Inflammatory macrophage (primary cell): ENCODE data around the gene SNAPIN.
"Not testable (repeated sequence)": the region's sequence is repeated elsewhere in the genome, so short reads cannot be mapped to it uniquely, and the experiment has no call there.

Experiments used
- DNase-seq, 2 donors: peaks; one replicate each; pipeline ENCODE4 v3.0.0-alpha.2; 2020 to 2022

The SNAPIN gene

GRCh38 chr1:153626904-153627714, 31.4 kb upstream of the SNAPIN start, which contains the start of gene S100A13:
Gene S100A13, minus strand, starts transcription at chr1:153627505. Its CDS starts 1,033 bp downstream, at chr1:153626472.
- DNase-seq, result peak in 1 of 2 donors; percentile 51

GRCh38 chr1:153627715-153628626, 30.5 kb upstream of the SNAPIN start, which contains the start of gene S100A1:
Gene S100A1, plus strand, starts transcription at chr1:153628434. Its CDS starts 2,088 bp downstream, at chr1:153630522.
- DNase-seq, result no peak

- DNase-seq, result no peak
Measured at GRCh38 chr1:153628638-153629342, 29.7 kb upstream of the SNAPIN start.

GRCh38 chr1:153629343-153629665, 29.2 kb upstream of the SNAPIN start:
- DNase-seq, result no peak

DNA sequence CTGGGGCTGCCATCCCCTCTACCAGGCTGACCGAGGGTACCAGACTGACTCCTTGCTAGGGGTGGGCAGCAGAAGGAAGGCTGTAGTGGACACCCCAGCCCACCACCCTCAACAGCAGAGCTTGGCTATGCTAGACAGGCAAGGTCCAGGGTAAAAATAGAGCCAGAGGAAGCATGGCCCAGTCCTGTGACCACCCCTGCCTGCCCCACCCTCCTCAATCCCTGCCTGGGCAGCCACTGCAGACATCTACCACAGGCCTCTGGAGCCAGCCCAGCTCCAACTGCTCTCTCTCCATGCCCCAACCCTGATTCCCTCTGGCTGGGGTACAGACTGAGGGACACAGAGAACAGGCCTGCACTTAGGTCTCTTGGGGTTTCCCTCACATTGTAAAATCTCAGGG, 28.5 kb upstream of the SNAPIN start:
- peak in 1 of 2 donors; percentile 22 for DNase-seq

DNA sequence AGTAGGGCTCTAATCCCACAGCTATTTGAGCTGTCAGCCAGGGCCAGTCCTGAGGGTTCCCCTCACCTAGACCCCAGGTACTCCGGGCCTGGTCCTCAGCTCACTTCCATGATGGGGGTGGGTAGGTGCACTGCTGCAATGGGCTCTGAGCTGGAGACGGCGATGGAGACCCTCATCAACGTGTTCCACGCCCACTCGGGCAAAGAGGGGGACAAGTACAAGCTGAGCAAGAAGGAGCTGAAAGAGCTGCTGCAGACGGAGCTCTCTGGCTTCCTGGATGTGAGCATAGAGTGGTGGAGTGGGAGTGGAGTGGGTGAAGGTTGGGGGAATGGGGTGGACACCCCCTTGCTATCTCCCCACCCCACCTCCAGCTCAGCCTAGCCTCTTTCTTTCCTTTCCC, 28.1 kb upstream of the SNAPIN start:
- DNase-seq, result no peak

DNA sequence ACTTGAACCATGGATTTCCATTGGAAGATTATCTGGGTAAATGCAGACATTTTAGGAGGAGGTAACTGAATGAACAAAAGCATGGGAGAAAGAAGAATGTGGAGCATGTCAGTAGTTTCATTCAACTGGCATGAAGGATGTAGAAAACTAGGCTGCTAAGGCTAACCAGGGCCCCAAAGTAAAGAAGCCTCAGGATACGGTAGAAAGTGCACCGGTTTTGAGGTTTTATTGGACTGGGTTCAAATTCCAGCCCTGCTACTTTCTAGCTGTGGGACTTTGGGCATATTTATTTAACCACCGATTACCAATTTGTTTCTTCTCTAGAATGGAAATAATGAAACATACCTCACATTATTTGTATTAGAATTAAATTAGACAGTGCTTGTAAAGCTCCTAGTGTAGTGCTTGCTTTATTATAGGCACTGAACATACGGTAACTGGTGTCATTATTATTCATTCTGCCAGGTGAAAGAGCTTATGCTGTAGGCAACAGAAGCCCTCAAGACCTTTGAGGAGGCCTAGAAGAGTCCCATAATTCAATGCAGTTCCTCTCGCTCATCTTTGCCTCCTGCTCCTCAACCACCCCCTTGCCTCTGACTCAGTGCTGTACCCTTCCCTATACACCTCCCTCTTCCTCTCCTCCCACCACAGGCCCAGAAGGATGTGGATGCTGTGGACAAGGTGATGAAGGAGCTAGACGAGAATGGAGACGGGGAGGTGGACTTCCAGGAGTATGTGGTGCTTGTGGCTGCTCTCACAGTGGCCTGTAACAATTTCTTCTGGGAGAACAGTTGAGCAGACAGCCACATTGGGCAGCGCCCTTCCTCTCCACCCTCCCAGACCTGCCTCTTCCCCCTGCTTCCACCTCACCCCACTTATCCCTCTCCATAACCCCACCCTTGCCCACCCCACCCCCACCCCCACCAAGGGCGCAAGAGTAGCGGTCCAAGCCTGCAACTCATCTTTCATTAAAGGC, 27.2 kb upstream of the SNAPIN start:
- peak in 1 of 2 donors; percentile 26 for DNase-seq

- DNase-seq, result no peak
Measured at GRCh38 chr1:153633161-153633753, 25.2 kb upstream of the SNAPIN start.

DNA sequence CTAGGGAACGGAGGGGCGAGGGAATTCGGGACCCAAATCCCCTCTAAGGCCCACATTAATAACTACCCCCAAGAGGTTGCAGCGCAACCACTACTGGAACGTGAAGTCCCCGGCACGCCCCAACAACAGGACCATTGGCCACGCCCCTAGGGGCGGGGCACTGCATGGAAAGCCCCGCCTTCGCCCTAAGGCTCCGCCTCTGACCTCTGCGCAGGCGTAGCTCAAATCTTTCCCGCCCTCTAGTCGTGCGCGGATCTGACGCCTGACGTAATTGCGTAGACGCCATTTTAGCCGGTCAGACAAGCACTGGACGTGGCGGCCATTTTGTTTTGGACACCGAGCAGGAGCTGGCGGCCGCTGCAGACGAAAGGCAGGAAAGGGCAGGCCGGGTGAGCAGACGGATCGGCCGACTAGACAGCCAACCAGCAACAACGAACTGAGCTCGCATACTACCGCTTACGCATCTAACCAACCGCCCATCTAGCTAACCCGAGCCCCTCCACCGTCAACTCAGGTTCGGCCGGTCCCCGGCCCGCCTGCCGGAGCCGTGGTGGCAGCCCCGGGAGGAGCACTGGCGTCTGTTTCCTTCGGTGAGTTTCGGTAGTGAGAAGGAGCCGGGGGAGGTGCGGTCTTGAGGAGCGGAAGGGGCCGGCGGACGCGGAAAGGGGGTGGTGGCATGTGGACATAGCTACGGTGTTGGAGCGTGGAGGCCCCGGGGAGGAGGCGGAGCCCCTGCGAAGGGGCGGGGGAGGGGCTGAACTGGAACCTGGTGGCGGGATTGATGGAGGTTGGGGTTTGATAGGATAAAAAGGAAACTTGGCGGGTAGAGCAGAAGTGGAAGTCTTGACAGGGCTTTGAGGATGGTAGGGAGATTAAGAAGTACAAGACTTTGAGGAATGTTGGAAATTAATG, 24.5 kb upstream of the SNAPIN start, which contains the start of gene CHTOP:
CHTOP (plus strand) TSS at position 313 of the 912 bp plus-strand sequence. CDS start 2,523 bp downstream, outside the sequence.
- DNase-seq, result peak; percentile 99 to 100

DNA sequence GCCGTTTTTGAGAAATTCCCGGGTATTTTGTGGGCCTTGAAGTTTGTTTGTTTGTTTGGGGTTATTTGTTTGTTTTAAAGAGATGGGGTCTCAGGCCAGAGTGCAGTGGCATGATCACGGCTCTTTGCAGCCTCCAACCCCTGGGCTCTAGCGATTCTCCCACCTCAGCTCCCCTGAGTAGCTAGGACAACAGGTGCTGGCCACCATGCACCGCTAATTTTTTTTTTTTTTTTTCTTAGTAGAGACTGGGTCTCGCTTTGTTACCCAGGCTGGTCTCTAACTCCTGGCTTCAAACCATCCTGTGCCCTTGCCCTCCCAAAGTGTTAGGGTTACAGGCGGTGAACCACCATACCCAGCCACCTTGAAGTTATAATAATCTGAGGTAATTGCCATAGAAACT, 22.6 kb upstream of the SNAPIN start:
- DNase-seq, result no peak

DNA sequence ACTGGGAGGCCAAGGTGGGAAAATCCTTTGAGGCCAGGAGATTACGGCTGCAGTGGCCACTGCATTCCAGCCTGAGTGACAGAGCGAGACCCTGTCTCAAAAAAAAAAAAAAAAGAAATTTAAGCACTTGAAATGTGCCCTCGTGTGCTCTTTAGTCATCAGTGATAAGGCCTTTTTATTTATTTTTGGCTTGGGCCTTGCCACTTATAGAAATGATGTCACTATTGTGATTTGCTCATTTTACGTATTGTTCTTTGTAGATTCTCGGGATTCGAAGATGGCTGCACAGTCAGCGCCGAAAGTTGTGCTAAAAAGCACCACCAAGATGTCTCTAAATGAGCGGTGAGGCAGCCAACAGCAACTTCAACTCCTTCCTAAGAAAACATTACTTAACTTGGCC, 22.2 kb upstream of the SNAPIN start:
- DNase-seq, result no peak

DNA sequence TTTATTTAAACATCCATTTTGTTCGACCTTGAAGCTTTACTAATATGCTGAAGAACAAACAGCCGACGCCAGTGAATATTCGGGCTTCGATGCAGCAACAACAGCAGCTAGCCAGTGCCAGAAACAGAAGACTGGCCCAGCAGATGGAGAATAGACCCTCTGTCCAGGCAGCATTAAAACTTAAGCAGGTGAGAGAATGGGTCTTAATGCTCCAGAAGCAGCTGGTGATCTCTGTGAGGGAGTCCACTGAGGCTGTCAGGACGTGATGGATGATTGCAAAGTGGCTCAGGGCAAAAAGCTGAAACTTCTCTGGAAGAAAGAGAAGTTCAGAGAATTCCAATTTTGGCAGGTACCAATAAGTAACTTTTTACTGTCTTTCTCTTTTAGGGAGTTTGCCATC, 20.2 kb upstream of the SNAPIN start:
- no peak for DNase-seq

GRCh38 chr1:153639280-153639679, 19.2 kb upstream of the SNAPIN start:
- DNase-seq, result no peak

- not testable (repeated sequence) for DNase-seq
Measured at GRCh38 chr1:153640213-153640612, 18.3 kb upstream of the SNAPIN start.

GRCh38 chr1:153640861-153641260, 17.6 kb upstream of the SNAPIN start:
- DNase-seq, result no peak

DNA sequence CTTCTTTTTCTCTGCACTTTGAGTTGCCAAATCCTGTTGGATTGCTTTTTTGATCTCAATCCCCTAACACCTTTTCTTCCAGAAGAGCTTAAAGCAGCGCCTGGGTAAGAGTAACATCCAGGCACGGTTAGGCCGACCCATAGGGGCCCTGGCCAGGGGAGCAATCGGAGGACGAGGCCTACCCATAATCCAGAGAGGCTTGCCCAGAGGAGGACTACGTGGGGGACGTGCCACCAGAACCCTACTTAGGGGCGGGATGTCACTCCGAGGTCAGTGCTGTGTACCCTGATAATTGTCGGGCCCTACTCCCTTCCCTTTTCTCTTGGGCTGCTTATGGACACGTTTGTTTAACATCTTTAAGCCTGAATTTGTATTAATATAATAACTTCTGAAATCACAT, 16.3 kb upstream of the SNAPIN start:
- DNase-seq, result no peak

GRCh38 chr1:153643100-153643499, 15.4 kb upstream of the SNAPIN start:
- no peak for DNase-seq

- no peak for DNase-seq
Measured at GRCh38 chr1:153643816-153644215, 14.7 kb upstream of the SNAPIN start.

GRCh38 chr1:153646672-153647345, 11.7 kb upstream of the SNAPIN start:
- DNase-seq, result peak; percentile 88 to 91
